ENCODE results near the gene NTRK1.

The NTRK1 gene

GRCh38 chr1:156881101-156881500, 20.4 kb downstream of the NTRK1 start:
- no peak for DNase-seq (ENCODE audit: low spot score)

DNA sequence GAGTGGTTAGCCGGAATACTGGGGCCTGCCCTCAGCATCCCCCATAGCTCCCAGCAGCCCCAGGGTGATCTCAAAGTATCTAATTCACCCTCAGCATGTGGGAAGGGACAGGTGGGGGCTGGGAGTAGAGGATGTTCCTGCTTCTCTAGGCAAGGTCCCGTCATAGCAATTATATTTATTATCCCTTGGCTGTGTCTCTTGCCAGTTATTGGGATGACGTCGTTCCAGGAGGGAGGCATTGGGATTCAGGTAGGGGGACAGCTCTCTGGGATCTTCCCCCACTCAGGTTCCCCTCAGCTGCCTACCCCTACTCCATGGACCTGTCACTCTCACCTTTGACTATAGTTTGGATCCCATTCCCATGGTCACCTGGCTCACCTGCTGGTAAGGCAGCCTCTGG, 21.0 kb downstream of the NTRK1 start:
- DNase-seq (ENCODE audit: low spot score) = no peak

- DNase-seq (ENCODE audit: low spot score) = no peak
Measured at GRCh38 chr1:156882543-156882942, 21.9 kb downstream of the NTRK1 start.

DNA sequence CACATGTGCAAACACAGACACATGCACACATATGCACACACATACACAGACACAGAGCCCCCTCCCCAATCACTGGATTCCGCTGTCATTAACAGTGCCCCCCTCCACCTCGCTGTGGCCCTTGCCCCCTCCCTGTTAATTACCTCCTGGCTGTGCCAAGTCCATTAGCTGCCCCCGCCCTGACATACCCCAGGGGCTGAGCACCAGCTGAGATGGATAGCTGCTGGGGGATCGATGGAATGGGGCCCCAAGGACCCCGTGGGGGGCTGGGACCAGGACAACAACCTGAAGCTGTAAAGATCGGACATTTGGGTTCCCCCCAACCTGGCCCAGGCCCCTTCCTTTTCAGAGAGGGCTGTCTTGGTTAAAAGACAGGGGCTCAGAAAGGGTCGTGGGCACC, 23.3 kb downstream of the NTRK1 start:
- DNase-seq (ENCODE audit: low spot score) = no peak

DNA sequence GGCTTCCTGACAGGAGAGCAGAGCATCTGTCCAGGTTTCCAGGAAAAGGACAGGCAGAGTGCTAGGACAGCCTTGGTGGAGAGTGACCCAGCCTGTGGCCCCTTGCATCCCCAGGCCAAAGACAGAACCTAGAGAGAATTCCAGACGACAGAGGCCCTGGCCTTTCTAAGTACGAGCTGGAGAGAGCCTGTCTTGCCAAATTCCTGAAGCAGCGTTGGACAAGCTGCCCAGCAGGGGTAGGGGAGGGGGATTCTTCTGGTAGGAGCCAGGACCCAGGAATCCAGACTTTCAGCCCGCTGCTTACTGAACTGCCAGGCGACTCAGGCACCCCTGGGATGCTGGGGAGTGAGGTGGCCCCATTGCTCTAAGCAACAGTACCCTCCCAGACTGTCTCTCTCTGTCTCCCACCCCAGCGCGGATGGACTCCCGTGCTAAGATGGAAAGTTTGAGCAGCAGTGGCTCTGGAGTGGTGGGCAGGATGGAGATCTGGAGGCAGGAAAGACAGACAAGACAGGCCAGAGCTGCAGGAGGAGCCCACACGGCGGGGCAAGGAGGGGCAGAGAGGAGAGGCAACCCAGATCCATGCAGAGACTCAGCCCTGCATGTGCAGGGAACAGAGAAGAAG, 24.0 kb downstream of the NTRK1 start:
- DNase-seq (ENCODE audit: low spot score) = no peak

DNA sequence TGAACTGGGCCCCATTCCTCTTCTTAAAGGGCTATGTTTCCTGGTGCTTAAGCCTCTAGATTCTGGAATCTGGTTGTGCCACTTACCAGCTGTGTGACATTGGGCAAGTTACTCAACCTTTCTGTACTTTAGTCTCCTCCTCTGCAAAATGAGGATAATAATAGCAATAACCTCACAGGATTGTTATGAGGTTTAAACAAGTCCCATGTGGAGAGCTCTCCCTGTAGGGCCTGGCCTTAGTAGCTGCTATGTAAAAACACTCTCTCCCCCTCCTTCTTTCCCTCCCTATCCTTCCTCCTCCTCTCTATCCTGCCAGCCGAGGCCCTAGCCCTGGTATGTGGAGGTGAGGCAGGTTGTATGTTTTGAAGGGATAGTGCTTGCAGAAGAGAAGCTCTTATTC, 24.6 kb downstream of the NTRK1 start:
- no peak for DNase-seq (ENCODE audit: low spot score)

- DNase-seq (ENCODE audit: low spot score) = no peak
Measured at GRCh38 chr1:156885880-156886355, 25.3 kb downstream of the NTRK1 start.

GRCh38 chr1:156886583-156887281, 26.1 kb downstream of the NTRK1 start:
- DNase-seq (ENCODE audit: low spot score) = no peak

DNA sequence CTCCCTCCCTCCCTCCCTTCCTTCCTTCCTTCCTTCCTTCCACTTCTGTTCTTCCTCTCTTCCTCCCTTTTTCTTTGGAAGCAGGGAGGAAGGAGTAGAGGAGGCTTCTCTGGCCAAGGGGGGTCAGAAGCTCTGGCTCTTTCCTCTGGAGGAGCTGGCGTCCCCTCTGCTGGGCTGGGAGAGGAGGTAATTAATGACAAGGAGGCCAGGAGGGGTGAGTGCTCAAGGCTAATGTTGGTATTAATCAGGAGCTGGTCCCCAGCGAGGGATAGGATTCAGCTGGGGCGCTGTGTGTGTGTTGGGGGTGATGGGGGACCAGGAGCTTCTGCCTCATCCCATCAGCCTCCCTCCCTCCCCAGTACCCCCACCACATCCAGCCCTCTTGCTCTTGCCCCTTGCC, 26.7 kb downstream of the NTRK1 start:
- no peak for DNase-seq (ENCODE audit: low spot score)

DNA sequence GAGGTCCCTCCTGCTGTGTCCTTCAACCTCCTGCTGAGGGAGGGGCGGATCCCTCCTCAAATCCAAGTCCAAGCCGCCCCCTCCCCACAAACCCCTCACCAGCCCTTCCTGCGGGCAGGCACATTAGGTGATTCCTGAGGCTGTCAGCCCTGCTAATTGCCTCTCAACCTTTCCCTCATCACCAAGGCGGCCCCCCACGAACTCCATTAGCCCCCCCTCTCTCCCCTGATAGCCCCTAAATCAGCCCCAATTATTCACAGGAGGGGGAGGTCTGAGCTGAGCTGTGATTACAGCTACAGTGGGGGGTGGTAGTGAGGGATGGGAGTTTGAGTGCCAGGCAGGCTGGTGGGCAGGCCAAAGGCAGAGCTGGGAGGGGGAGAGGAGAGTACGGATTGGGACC, 27.1 kb downstream of the NTRK1 start:
- DNase-seq (ENCODE audit: low spot score) = no peak

GRCh38 chr1:156889802-156890580, 29.3 kb downstream of the NTRK1 start:
- peak; percentile 81 for DNase-seq (ENCODE audit: low spot score)

GRCh38 chr1:156892190-156893047, 31.8 kb downstream of the NTRK1 start:
- DNase-seq (ENCODE audit: low spot score) = peak; percentile 66

- DNase-seq (ENCODE audit: low spot score) = no peak
Measured at GRCh38 chr1:156893048-156893953, 32.6 kb downstream of the NTRK1 start, which contains the start of gene PEAR1. PEAR1 (plus strand) TSS chr1:156893718; CDS start chr1:156903927, 10,209 bp downstream.

- DNase-seq (ENCODE audit: low spot score) = no peak
Measured at GRCh38 chr1:156894001-156894400, 33.3 kb downstream of the NTRK1 start.

GRCh38 chr1:156894711-156895454, 34.2 kb downstream of the NTRK1 start:
- no peak for DNase-seq (ENCODE audit: low spot score)

- DNase-seq (ENCODE audit: low spot score) = no peak
Measured at GRCh38 chr1:156895455-156895812, 34.8 kb downstream of the NTRK1 start.

DNA sequence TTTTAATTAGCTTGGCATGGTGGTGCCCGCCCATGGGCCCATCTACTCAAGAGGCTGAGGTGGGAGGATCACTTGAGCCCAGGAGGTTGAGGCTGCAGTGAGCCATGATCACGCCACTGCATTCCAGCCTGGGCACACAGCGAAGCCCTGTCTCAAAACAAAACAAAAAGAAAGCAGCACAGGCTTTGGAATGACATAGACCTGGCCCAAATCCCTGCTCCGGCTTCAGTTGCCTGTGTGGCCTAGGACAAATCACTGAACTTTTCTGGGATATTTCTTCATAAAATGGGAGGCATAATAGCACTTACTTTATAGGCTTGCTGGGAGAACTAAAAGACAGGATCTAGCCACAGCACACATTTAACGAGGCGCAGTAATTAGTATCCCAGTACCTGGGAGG, 35.3 kb downstream of the NTRK1 start:
- DNase-seq (ENCODE audit: low spot score) = no peak

- peak; percentile 88 for DNase-seq (ENCODE audit: low spot score)
Measured at GRCh38 chr1:156896490-156897033, 35.9 kb downstream of the NTRK1 start.

DNA sequence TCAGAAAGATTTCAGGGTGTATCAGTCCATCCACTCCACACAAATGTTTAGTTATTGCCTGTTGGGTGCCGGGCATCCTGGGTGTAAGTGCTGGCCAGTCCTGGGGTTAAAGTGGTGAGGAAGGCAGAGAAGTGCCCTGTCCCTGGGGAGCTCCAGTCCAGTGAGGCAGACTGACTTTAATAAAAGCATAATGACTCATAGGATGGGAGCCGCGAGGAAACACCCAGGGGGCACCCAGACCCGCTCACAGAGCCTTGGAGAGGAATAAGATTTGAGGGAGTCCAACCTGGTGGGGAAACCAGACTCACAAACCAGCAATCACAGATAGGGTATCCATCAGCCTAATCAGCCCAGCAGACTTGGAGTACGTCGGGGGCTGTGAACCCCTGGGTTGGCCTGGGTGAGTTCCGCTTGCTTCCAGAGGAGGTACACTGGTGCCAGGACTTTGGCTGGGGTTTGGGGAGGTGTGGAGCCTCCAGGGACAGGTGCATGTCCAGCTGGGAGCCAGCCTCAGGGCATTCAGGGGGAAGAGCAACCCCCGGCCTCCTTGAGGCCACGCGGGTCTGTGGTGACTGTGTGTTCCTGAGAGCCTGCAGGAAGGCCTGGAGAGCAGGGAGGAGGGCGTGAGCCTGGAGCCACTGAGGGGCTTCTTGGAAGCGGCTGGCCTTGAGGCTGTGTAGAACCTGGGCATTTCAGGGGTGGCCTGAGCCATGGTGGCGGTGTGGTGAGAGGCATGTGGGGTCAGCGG, 36.6 kb downstream of the NTRK1 start:
- peak; percentile 55 for DNase-seq (ENCODE audit: low spot score)
